ENCODE results near the gene VWA3B. TPM values are rescaled to one million over a fixed set of nuclear protein-coding genes. Genes with fewer than 3 reads are reported as not detected.

The VWA3B gene
- total and polyA plus RNA-seq, 2 donors from 2014 or later, result 0.35 TPM; not detected in 1

- Histone ChIP-seq H3K9ac (ENCODE audit: low read length in 3 of 3) (no peak overlapping the region), H3K4me3 (ENCODE audit: low read length in 3 of 3) (no peak overlapping the region), H3K27ac (ENCODE audit: low read depth in 2 of 2, low read length in 2 of 2) (no peak overlapping the region), H3K36me3 (ENCODE audit: control insufficient read depth in 2 of 3, insufficient read depth in 3 of 3, low read length in 3 of 3) (no peaks in the 10 kb centered on the region), H3K4me1 (ENCODE audit: control insufficient read depth in 2 of 3, insufficient read depth in 2 of 3, low read depth in 1 of 3, low read length in 3 of 3) (no peaks in the 10 kb centered on the region), H3K27me3 (ENCODE audit: control insufficient read depth, insufficient read depth, low read length) (no peaks in the 10 kb centered on the region), H3K9me3 (ENCODE audit: control insufficient read depth in 2 of 3, insufficient read depth in 1 of 3, low read length in 3 of 3) (peaks cover 0 to 2% (median 0%) of the 10 kb centered on the region in 3 donors)
- DNase-seq (no peak), FAIRE-seq (no peak)
- no peak for TF ChIP-seq CTCF (IDR thresholded peaks at IDR 0.05; ENCODE audit: borderline replicate concordance, extremely low read depth, insufficient read depth)
- intact Hi-C loops (cut with DNase I), result no loop called here
Observed at GRCh38 chr2:98327776-98328175, 240.8 kb downstream of the VWA3B start.

GRCh38 chr2:98329549-98329948 lies 242.6 kb downstream of the VWA3B start:
- H3K27ac ChIP-seq (ENCODE audit: low read depth in 2 of 2, low read length in 2 of 2), result no peak overlapping the region
- no peak for TF ChIP-seq CTCF (IDR thresholded peaks at IDR 0.05; ENCODE audit: borderline replicate concordance, extremely low read depth, insufficient read depth)
- intact Hi-C loops (cut with DNase I), result no loop called here
- no peak overlapping the region for H3K4me3 ChIP-seq (ENCODE audit: low read length in 3 of 3)
- no peak for FAIRE-seq
- H3K27me3 ChIP-seq (ENCODE audit: control insufficient read depth, insufficient read depth, low read length), result no peaks in the 10 kb centered on the region
- no peaks in the 10 kb centered on the region for H3K36me3 ChIP-seq (ENCODE audit: control insufficient read depth in 2 of 3, insufficient read depth in 3 of 3, low read length in 3 of 3)
- DNase-seq, result no peak
- H3K9ac ChIP-seq (ENCODE audit: low read length in 3 of 3), result no peak overlapping the region
- no peaks in the 10 kb centered on the region for H3K4me1 ChIP-seq (ENCODE audit: control insufficient read depth in 2 of 3, insufficient read depth in 2 of 3, low read depth in 1 of 3, low read length in 3 of 3)
- H3K9me3 ChIP-seq (ENCODE audit: control insufficient read depth in 2 of 3, insufficient read depth in 1 of 3, low read length in 3 of 3), result no peaks in the 10 kb centered on the region

- TF ChIP-seq CTCF (IDR thresholded peaks at IDR 0.05; ENCODE audit: borderline replicate concordance, extremely low read depth, insufficient read depth), result no peak
- no peaks in the 10 kb centered on the region for H3K36me3 ChIP-seq (ENCODE audit: control insufficient read depth in 2 of 3, insufficient read depth in 3 of 3, low read length in 3 of 3)
- DNase-seq (no peak), FAIRE-seq (no peak)
- no peak overlapping the region for H3K9ac ChIP-seq (ENCODE audit: low read length in 3 of 3)
- no peak overlapping the region for H3K4me3 ChIP-seq (ENCODE audit: low read length in 3 of 3)
- H3K27ac ChIP-seq (ENCODE audit: low read depth in 2 of 2, low read length in 2 of 2), result no peak overlapping the region
- no peaks in the 10 kb centered on the region for H3K9me3 ChIP-seq (ENCODE audit: control insufficient read depth in 2 of 3, insufficient read depth in 1 of 3, low read length in 3 of 3)
- H3K4me1 ChIP-seq (ENCODE audit: control insufficient read depth in 2 of 3, insufficient read depth in 2 of 3, low read depth in 1 of 3, low read length in 3 of 3), result no peaks in the 10 kb centered on the region
- intact Hi-C loops (cut with DNase I), result no loop called here
- no peaks in the 10 kb centered on the region for H3K27me3 ChIP-seq (ENCODE audit: control insufficient read depth, insufficient read depth, low read length)
Observed at GRCh38 chr2:98332989-98333388, 246.0 kb downstream of the VWA3B start.

GRCh38 chr2:98333922-98334321 lies 247.0 kb downstream of the VWA3B start:
- no peak overlapping the region for H3K9ac ChIP-seq (ENCODE audit: low read length in 3 of 3)
- H3K36me3 ChIP-seq (ENCODE audit: control insufficient read depth in 2 of 3, insufficient read depth in 3 of 3, low read length in 3 of 3), result no peaks in the 10 kb centered on the region
- intact Hi-C loops (cut with DNase I), result no loop called here
- no peaks in the 10 kb centered on the region for H3K27me3 ChIP-seq (ENCODE audit: control insufficient read depth, insufficient read depth, low read length)
- H3K27ac ChIP-seq (ENCODE audit: low read depth in 2 of 2, low read length in 2 of 2), result no peak overlapping the region
- peaks cover 0 to 2% (median 0%) of the 10 kb centered on the region in 3 donors for H3K9me3 ChIP-seq (ENCODE audit: control insufficient read depth in 2 of 3, insufficient read depth in 1 of 3, low read length in 3 of 3)
- no peak for TF ChIP-seq CTCF (IDR thresholded peaks at IDR 0.05; ENCODE audit: borderline replicate concordance, extremely low read depth, insufficient read depth)
- FAIRE-seq (no peak), DNase-seq (no peak)
- H3K4me3 ChIP-seq (ENCODE audit: low read length in 3 of 3), result no peak overlapping the region
- H3K4me1 ChIP-seq (ENCODE audit: control insufficient read depth in 2 of 3, insufficient read depth in 2 of 3, low read depth in 1 of 3, low read length in 3 of 3), result no peaks in the 10 kb centered on the region

All from kidney (tissue), 14 donors.